Stimulated activated CD8-positive, alpha-beta memory T cell treated with anti-CD3 and anti-CD28 coated beads, Interleukin-4, amount 100 ng/mL, for 48 hours (primary cell): ENCODE data around the gene HOXC6.

Experiments
- DNase-seq: peaks from one replicate; pipeline ENCODE4 v3.0.0-alpha.2; 2020

HOXC6 gene

DNA sequence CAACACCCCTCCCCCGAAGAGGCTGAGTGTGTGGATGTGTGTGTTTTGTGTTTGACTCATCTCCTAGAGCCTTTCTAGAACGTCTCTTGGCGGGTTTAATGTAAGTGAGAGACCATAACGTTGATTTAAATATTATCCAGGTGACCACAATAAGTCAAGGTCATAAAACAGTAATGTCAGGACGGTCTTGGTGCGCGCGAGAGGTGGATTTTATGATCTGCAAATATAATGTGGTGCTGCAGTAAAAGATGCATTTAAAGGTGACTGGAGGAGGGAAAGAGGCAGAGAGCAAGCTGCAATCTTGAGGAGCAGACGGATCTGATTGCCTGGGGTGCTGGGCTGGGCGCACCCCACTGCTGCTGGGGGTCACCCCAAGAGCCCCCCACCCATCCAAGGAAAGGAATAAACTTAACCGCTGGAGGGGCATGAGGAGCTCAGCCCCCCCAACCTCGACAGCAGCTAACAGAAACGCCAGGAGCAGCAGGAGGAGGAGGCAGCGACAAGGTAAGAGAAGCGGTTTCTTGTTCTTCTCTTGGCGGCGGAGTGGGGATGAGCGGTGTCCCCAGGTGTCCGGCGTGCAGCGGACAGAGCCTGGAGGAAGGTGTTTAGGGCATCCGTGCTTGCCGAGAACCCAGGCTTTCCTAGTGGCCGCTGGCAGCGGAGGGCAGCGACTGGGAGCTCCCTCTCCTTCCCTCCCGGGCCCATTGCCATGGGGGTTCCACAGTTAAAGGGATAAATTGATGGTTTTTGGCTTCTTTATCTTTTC is 37.7 kb upstream of the HOXC6 start:
- DNase-seq = no peak

DNA sequence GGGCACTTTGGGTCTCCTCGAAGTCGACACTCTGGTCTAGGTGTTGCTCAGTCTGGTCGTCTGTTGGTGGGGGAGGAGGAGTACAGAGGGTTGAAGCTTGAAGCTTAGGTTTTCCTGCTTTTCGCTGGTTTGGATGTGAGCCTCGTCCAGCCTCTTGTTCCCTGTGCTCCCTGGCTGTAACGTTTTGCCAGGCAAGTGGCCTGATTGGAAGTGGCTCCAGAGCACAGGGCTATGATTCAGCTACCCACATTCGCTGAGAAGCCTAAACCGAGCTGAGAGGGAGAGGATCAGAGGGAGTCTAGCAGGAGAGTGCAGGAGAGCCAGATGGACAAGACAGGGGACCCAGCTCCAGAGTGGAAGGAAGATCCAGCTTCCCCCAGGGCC is 37.2 kb upstream of the HOXC6 start:
- DNase-seq = no peak

DNA sequence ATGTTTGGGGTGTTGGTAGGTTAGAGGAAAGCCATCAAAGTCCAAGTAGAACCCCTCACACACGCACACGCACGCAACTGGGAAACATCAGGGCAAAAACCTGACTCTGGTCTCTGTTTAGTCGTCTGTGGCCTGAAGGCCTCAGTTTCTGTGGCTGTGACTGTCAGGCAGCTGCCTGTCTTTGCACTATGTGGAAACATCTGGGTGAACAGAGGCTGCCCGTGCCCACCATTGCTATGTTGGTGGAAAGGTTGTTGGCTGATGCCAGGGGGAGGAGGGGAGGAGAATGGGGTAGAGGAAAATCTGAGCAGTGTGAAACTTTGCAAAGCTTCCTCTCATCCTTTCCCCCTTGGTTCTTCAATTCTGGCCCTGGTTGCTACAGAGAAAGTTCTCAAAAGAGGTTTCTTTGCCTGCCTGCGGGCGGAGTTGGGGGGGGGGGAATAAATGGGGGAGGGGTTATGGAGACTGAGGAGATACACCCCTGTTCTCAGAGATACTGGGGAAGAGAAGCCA is 35.8 kb upstream of the HOXC6 start:
- no peak for DNase-seq

DNA sequence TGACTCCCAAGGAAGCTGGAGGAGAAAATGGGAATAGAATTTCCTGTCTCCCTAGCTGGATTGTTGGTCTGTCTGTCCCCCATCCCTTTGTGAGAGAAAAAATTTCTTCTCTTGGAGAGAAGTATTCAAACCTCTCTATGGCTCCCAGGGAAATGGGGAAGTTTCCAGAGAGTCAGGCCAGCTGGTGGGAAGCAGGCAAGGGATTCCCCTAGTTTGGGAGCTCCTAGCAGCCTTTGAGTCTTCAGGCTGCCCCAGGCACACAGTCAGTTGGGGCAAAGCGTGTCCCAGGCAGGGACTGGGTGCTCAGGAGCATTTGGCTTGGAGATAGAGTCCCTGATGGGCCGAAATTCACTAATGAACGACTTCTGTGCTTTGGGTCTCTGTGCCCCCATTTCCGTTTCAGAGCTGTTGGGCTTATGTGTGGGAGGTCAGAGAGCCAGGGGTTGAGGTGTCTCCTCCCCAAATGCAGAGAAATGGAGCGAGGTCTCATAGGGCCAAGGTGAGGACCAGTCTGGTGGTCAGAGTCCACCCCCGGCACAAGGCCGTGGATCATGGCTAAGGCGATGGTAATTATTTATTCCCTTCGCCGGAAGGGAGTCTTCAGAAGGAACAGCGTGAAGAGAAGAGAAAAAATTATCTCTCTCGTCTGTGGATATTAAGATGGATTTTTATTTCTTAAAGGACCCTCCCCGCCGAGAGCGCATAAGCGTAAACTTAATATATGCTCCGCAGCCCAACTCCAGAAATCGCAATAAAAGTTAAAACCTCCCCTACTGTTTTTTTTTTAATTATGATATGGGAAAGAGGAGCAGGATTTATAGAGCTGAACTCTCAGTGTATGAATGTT is 34.9 kb upstream of the HOXC6 start:
- no peak for DNase-seq

DNA sequence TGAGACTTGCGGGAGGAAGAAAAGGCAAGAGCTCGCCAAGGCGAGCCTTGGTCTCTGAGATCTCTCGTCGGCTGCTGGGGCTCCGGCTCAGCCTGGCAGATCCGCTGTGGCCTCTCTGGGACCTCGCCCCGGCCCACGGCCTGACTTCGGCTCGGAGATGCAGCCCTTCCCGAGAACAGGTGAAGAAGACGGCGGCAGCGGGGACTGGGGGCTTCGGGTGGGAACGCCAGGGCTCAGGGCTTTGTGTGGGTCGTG is 34.3 kb upstream of the HOXC6 start:
- DNase-seq = no peak

DNA sequence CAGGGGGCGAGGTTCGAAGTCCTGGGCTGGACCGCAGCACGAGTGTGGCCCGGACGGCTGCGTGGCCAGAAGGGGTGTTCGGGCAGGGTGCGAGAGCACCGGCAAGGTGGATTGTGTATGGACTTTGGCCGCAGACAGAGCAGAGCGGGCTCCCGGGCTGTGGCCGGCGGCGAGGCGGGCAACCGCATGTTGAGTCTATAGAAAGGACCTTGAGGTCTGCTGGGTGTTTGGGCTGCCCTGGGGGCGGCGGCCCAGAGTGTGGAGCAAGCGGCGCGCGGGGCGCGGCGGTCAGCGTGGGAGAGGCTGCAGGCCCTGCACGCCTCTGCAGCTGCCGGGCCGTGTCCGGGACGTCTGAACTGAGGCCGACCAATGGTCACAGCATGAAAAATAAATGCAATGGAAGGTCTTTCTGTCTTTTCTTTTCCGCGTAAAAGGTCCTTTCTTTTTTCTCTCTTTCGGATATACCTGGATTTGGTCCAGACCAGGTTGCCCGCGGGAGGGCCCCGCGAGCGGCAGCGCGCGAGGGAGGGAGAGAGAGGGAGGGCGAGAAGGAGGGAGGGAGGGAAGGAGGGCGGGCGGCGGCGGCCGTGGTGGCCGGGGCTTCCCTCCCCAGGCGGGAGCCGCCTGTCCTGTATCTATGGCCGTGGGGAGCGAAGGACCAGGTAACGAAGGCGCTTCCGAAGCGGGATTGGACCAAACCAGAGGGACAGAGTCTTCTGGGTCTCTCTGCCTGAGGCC is 33.8 kb upstream of the HOXC6 start:
- no peak for DNase-seq

DNA sequence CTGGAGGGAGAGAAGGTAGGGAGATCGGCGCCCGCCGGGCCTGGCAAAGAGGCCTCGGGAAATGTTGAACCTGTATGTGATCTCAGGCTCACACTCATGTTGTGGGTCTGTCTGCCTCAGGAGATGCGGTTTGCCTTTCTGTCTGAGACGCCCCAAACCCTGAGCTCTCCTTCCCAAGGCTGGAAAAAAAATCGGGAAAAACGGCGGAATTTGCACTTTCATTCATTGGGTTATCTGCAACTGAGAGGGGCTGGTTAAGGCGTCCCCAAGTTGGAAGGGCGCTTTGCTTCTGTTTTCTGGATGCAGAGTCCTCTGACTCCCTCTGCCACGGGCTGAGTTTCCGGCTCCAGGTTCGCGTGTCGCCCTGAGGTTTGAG is 33.2 kb upstream of the HOXC6 start:
- peak; percentile 52 for DNase-seq

DNA sequence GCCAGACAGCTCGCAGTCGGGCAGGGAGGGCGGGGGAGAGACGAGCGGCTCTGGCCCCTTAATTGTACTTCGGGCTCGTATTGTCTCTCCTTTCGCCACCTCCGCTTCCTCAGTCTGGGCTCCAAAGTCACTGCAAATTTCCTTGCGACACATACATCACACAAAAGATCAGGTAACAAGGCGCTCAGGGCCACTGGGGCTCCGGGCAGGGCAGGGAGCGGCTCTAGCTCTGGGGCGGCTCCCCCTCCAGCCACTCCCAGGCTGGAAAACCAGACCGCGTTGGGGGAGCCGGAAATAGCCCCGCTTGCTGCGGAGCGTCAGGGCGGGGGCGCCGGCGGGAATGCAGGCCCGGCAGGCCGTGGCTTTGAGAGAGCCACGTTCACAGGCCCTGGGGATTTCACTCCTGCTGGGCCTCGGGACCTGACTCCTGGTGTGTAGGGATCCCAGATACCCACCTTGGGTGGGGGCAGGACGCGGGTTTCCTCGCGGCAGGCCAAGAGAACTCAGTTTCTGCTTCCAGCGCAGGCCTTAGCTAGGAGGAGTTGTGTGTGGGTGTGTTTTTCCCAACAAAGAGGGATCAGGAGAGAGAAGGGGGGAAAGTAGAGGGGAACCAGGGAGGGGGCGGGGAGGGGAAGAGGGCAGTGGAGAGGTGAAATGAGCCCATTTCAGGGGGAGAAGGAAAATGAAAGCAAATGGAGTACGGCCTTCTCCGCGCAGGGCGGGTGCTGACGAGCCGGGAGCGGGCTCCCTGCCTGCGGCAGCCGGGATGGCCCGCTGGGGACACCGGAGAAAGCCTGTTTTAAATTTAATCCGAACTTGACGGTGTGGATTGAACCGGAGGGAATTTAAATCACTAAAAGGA is 32.6 kb upstream of the HOXC6 start:
- DNase-seq = no peak

DNA sequence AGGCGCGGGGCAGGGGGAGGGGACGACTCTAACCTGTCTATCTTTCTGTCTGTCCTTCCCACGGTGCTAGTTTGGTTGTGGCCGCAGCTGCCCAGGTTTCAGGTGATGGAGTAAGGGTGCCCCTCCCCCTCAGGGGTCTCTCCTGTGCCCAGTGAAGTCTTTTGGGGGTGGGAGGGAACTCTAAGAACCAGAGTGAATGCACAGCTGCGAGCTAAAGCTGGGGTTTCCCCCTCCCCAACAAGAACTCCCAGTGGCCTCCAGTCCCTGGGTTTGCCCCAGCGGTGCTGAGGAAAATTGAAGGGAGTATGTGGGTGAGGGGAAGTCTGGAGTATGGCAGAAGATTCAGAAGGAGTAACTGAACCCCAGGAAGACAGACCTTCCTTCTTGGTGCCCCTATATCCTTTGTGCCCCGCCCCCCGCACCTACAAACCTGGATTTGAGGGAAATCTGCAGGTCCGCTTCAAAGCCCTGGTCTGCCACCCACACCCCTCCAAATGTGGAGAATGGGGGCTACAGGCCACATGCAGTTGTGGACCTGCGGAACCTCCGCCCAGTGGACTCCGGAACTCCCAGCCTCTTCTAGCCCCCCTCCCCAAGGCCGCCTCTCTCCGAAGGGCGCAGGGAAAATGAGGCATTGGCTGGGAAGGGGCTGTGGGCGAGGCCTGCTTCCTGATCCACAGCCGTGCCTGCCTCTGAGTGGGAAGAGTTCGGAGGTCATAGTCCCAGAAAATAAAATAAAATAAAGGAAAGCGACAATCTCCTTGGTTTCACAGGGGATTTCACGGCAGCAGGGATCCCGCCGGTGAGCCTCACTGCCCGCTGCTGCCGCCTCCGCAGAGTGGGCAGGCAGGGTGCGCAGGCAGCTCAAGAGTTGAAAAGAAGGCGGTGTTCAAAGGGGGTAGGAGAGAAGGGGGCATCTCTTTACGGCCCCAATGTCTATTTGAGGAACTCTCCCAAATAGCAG is 31.7 kb upstream of the HOXC6 start:
- no peak for DNase-seq

DNA sequence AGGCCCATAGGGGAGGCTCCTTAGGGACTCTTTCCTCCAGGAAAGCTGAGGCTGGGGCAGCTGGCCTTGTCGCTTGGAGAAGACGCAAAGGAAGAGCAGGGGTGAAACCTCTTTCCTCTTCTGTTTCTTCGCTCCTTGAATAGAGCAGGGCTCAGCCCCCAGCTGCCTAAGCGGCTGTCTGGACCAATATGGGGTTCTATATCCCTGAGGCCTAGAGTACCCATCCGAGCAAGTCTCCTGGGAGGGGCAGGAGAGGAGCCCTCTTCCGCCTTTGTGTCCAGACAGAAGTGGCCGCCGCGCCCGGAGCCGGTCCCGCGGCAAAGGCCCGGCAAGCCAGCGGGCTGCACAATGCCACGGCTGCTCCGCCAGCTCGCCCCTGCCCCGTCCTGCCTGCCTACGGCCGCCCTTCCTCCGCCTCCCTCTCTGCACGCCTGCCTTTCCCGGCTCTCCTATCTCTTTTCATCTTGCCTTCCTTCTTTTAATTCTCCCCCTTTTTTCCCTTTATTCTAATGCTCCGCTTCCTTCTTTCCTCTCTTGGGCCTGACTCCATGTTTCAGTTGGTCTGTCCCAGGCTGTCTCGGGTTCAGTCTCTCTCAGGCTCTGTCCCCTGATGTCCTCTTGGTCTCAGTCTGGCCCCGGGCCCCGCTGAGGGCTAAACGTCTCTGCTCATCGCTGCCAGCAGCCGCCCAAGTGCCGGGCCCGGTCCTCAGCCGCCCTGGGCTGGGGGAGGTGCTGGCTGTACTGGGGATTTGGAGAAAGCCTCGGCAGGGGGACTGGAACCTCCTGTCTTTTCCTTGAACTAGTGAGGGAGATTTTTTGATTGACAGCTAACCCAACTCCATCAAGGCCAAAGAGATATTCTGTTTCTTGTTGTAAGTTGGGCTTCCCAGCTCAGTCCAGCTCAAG is 30.8 kb upstream of the HOXC6 start:
- DNase-seq = no peak

DNA sequence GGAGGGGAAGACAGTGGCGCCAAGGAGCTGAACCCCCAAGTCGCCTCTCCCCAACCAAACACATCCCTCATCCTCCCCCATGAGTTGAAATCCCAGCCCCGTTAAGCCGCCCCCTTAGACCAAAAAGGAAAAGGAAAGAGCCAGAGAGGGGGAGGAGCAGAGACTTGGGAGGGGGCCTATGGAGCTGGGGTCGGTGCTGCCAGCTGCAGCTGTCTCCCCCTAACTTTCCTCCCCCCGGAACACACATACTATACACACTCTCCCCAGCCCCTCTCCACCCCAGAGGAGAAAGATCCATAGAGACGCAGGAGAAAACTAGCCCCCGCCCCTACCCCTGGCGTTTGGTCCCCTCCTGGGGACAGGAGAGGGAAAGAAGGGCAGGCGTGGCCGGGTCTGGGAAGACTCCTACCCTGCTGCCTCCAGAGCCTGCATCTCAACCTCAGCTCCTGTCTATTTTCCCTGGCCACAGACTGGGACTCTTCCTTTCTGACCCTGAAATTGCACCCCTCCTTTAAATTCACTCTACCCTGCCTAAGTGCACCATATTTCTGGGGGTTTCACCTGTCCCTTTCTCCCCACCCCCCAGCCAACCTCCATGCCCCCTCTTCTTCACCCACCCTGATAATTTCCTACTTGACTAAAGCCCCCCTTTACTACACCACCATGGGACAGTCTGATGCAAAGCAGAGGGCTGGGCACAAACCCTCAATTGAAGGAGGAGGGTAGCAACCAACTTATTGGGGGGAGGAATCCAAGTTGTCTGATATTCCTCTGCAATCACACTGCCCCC is 29.9 kb upstream of the HOXC6 start:
- no peak for DNase-seq

DNA sequence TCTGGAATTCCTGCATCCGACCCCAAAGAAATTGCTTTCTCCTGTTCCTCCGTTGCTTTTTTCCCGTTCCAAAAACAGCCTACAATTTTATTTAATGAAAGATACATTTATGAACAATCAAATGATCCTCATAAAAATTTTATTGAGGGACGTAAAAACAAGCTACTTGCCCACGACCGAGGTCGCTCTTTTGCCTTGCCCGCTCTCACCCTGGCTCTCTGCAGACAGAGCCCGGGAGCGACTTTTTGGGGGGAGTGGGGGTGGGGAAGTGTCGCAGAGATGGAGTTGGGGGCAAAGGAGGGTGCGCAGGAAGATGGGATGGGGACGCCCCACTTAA is 29.4 kb upstream of the HOXC6 start:
- DNase-seq = no peak

DNA sequence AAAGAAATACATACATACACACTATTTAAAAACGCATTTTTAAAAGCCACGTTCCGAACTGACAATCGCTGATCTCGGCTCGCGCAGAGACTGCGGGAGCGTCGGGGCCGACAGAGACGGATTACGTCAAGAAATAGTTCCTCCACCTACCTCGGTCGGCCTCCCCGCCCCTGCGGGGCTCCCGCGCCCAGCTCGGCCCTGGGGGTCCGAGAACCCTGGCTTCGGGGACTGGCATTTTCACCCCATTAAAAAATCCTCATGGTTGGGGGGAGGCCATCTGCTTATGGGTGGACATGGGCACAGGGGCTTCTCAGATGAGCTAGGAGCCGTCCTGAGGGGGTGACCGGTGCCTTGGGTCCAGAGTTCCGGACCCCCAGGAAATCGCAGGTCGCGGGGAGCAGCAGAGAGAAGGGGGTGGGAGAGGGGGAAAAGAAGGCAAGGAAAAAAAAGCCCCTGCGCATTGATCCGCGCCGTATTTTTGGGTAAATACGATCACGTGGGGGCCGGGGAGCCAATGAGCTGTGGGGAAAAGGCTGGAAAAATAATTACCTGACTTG is 28.6 kb upstream of the HOXC6 start:
- DNase-seq = peak; percentile 54

DNA sequence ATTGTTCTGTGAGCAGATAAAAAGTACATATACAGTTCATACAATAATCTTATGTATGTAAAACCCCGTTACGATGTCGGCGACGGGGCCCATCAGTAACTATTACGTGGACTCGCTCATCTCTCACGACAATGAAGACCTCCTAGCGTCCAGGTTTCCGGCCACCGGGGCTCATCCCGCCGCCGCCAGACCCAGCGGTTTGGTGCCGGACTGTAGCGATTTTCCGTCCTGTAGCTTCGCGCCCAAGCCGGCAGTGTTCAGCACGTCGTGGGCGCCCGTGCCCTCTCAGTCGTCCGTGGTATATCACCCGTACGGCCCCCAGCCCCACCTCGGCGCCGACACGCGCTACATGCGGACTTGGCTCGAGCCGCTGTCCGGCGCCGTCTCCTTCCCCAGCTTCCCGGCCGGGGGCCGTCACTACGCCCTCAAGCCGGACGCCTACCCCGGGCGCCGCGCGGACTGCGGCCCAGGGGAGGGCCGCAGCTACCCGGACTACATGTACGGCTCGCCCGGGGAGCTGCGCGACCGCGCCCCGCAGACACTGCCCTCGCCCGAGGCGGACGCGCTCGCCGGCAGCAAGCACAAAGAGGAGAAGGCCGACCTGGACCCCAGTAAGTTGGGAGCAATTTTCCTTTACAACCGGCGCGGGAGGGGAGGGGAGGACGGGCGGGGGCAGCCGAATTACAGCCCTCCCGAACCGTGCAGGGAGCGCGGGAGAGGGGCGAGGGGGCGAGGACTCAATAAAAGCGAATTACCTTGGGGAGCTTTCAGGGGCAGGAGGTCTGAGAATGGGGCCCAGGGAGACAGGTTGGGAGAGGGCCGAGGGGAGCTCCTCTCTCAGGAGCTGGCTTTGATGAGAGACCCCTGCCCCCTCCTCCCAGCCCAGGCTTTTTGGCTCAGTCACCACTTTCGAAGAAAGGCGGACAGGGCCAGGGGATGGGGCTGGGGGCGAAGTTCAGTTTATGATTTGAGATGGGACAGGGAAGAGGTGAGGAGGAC is 27.8 kb upstream of the HOXC6 start, which contains the start of gene HOXC9:
Gene HOXC9 (plus strand): TSS at position 46 of the 999 bp plus-strand sequence. CDS start 28 bp downstream, at position 74.
- DNase-seq = no peak

DNA sequence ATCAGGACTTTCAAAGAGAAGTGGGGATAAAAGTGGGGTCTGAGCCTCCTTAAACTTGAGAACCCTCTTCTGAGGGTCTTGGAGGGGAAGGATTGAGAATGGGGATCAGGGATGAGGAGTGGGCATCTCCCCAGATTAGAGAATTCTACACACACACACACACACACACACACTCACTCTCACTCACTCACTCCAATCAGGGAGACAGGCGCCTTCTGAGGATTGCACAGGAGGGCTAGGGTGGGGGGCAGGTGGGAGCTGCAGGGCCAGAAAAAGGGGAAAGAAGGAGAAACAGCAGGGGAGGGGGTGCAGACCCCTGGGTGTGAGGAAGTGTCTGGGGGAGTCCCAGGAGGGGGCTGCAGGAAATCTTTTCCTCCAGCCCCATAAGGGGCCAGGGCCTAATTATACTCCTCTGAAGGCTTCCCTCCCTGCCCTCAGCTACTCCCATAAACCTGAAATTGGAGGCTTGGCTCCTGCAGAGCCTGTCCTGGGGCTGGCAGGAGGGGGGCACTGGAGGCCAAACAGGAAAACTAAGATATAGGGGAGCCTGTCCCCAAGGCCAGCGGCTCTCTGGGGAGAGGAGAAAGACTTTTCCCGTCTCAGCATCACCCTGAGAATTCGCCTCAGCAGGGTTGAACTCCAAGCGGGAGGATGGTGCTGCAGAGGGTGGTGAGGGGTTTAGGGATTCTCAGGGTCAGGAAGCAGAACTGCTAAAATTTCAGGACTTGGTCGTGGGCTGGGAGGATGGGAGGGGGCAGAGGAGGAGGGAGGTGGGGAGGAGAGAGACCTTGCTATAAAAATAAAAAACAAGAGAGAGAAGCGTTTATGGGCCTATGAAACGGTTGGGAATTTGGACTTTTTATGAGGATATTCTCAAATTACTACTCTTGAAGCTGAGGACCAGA is 26.7 kb upstream of the HOXC6 start:
- no peak for DNase-seq

DNA sequence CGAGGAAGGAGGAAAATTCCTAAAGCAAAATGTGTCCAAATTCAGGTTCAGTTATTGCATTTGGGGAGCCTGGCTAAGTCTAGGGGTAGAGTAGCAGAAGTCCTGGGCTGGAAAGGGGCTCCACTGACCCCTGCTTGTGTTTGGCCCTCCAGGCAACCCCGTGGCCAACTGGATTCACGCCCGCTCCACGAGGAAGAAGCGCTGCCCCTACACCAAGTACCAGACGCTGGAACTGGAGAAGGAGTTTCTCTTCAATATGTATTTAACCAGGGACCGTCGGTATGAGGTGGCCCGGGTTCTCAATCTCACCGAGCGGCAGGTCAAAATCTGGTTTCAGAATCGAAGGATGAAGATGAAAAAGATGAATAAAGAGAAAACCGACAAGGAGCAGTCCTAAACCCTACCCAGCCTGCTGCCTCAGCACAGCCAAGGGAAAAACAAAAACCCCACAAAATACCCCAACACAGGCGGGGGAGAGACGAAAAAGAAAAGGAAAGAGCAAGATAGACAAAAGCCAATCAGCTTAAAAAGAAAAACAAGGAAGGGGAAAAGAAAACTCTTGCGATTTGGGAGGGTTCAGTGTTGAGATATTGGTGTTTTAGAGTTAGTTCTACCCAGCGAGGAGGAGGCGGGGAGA is 25.8 kb upstream of the HOXC6 start:
- no peak for DNase-seq
